Uterus (tissue), 4 donors: ENCODE data around the gene PLPPR5. TPM values are rescaled to one million over a fixed set of nuclear protein-coding genes. Genes with fewer than 3 reads are reported as not detected.

Experiments
- DNase-seq, 2 donors: peaks; one replicate each; pipeline ENCODE4 v3.0.0-alpha.2; 2019 to 2020
- H3K27ac ChIP-seq, 2 donors: fragments of 200-600 bp; sonication (generic); 1 replicate in 1 of 2; 2 replicates in 1 of 2; pipeline ENCODE4 v1.5.1; 2016 to 2018
- H3K27me3 ChIP-seq, 2 donors: fragments of 200-600 bp; sonication (generic); one replicate each; pipeline ENCODE4 v1.5.1; 2018 to 2019; ENCODE audit warnings: control low read depth in 1 of 2
- H3K36me3 ChIP-seq, 2 donors: fragments of 200-600 bp; sonication (generic); one replicate each; pipeline ENCODE4 v1.5.1; 2019; ENCODE audit warnings: control low read depth in 1 of 2
- H3K4me1 ChIP-seq, 2 donors: fragments of 200-600 bp; sonication (generic); one replicate each; pipeline ENCODE4 v1.5.1; 2018 to 2019; ENCODE audit warnings: control low read depth in 1 of 2
- H3K4me3 ChIP-seq, 2 donors: fragments of 200-600 bp; sonication (generic); 1 replicate in 1 of 2; 2 replicates in 1 of 2; pipeline ENCODE4 v1.5.1; 2018 to 2019; ENCODE audit warnings: mild to moderate bottlenecking in 1 of 2
- H3K9me3 ChIP-seq, 2 donors: fragments of 200-600 bp; sonication (generic); one replicate each; pipeline ENCODE4 v1.5.1; 2019; ENCODE audit warnings: control low read depth in 1 of 2
- POLR2A ChIP-seq, 2 donors: fragments of 450-650 bp; IDR thresholded peaks; one replicate each; pipeline ENCODE4 v1.6.1; 2016; ENCODE audit warnings: antibody characterized with exemption in 2 of 2, mild to moderate bottlenecking in 1 of 2, moderate library complexity in 1 of 2
- intact Hi-C: fragments of 100-400 bp; cut with DNase I; formaldehyde crosslinking; loops from one replicate; pipeline ENCODE4 v1.15.1; 2023; ENCODE audit warnings: low total_unique reads
- total RNA-seq, 4 donors: library from RNA; depleted of rRNA in 3 of 4; stranded (reverse); fragments of >200 nt in 3 of 4; gene quantifications; one replicate each; pipeline versions ENCODE4 v1.1.0 to v1.2.4, GENCODE V29; 2014 to 2023
- TF ChIP-seq, protein P1 (sequence below), 4 experiments: fragments of 200-600 bp in 2 of 4; fragments of 450-650 bp in 2 of 4; sonication (generic) in 2 of 4; IDR thresholded peaks; one replicate each; pipeline ENCODE4 v1.5.1; 2016 to 2019; ENCODE audit warnings: antibody characterized with exemption in 4 of 4, mild to moderate bottlenecking in 2 of 4, moderate library complexity in 1 of 4
- donor health status: DM: yes; HTN: yes; CAD: no.

The PLPPR5 gene
- total RNA-seq, 4 donors from 2014 or later, result 0.76 TPM; not detected in 3

DNA sequence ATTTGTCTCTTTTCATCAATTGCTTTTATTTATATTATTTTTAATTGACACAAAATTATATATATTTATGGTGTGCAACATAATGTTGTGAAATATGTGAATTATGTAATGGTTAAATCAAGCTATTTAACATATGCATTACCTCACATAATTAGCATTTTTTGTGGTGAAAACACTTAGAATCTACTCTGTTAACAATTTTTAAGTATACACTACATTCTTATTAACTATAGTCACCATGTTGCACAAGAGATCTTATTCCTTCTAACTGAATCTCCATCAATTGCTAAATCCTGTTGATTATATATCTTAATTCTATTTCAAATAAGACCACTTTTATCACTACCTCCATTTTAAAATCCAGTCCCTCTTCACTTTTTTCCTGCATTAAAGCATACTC lies 42.5 kb downstream of the PLPPR5 start:
- Histone ChIP-seq H3K27ac (no peak overlapping the region), H3K4me3 (no peak overlapping the region), H3K27me3 (no peaks in the 10 kb centered on the region), H3K9me3 (no peaks in the 10 kb centered on the region), H3K36me3 (no peaks in the 10 kb centered on the region), H3K4me1 (no peaks in the 10 kb centered on the region)
- no peak for DNase-seq
- intact Hi-C loops, result no loop called here
- no peak for TF ChIP-seq POLR2A (IDR thresholded peaks at IDR 0.05)
- TF ChIP-seq, protein P1, sequence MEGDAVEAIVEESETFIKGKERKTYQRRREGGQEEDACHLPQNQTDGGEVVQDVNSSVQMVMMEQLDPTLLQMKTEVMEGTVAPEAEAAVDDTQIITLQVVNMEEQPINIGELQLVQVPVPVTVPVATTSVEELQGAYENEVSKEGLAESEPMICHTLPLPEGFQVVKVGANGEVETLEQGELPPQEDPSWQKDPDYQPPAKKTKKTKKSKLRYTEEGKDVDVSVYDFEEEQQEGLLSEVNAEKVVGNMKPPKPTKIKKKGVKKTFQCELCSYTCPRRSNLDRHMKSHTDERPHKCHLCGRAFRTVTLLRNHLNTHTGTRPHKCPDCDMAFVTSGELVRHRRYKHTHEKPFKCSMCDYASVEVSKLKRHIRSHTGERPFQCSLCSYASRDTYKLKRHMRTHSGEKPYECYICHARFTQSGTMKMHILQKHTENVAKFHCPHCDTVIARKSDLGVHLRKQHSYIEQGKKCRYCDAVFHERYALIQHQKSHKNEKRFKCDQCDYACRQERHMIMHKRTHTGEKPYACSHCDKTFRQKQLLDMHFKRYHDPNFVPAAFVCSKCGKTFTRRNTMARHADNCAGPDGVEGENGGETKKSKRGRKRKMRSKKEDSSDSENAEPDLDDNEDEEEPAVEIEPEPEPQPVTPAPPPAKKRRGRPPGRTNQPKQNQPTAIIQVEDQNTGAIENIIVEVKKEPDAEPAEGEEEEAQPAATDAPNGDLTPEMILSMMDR (IDR thresholded peaks at IDR 0.05), result no peak

DNA sequence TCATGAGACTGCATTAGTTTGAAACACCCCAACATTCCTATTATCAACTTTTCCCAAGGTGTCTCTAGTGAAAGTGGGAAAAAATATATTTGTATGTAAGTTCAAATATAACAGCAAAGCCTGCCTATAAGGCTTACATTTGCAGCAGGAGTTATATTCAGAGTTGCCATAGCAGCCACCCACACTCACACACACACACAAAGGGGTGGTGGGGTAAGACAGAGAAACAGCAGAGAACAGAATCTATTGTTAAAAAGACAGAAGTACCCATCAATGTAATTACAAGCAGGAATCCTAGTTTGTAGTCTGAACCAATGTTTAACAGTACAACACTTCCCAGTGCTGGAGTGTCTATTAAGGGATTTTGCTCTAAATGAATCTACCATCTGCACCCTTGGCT lies 55.0 kb downstream of the PLPPR5 start:
- Histone ChIP-seq H3K9me3 (no peaks in the 10 kb centered on the region), H3K36me3 (no peaks in the 10 kb centered on the region), H3K27ac (no peak overlapping the region), H3K4me3 (no peak overlapping the region), H3K27me3 (no peaks in the 10 kb centered on the region), H3K4me1 (no peaks in the 10 kb centered on the region)
- TF ChIP-seq, protein P1 (IDR thresholded peaks at IDR 0.05), result no peak
- no peak for TF ChIP-seq POLR2A (IDR thresholded peaks at IDR 0.05)
- no peak for DNase-seq
- intact Hi-C loops, result no loop called here

DNA sequence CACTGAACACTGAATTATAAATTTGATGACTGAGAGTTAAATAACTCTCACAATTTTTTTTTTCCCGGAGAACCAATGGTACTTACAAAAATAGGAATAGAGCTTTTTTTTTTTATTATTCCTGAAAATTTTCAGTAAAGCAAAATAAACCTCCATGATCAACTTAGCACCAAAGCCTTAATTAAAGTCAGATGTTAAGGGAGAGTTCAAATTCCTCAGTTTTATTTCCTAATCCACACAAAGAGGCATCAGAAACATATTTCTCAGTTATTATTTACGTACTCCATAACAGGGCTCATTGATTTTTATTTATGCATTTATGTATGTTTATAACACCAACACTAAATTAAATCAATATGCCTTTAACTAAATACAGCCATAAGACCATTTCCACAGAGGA lies 55.5 kb downstream of the PLPPR5 start:
- no peak for DNase-seq
- Histone ChIP-seq H3K4me3 (no peak overlapping the region), H3K9me3 (no peaks in the 10 kb centered on the region), H3K36me3 (no peaks in the 10 kb centered on the region), H3K4me1 (no peaks in the 10 kb centered on the region), H3K27me3 (no peaks in the 10 kb centered on the region), H3K27ac (no peak overlapping the region)
- intact Hi-C loops, result no loop called here
- TF ChIP-seq POLR2A (IDR thresholded peaks at IDR 0.05), result no peak
- TF ChIP-seq, protein P1 (IDR thresholded peaks at IDR 0.05), result no peak

DNA sequence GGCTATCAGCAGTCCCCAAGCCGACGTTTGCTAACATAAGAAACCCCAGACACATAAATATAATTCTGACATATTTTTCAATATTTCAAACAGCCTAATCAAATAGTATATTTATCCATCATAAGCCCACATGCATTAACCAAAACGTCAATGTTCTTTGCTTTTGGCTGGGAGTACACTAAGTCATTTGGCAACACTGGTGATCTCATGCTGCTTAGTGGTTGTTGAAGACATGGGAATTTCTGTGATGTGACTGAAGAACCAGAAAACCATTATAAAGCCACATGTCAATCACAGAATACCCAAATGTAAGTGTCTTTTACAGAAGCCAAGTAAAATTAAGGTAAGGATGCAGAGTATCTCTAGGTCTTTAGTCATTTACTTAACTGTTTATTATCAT lies 57.6 kb downstream of the PLPPR5 start:
- Histone ChIP-seq H3K27ac (no peak overlapping the region), H3K27me3 (no peaks in the 10 kb centered on the region), H3K36me3 (no peaks in the 10 kb centered on the region), H3K4me1 (no peaks in the 10 kb centered on the region), H3K9me3 (no peaks in the 10 kb centered on the region), H3K4me3 (no peak overlapping the region)
- no peak for DNase-seq
- no peak for TF ChIP-seq POLR2A (IDR thresholded peaks at IDR 0.05)
- TF ChIP-seq, protein P1 (IDR thresholded peaks at IDR 0.05), result no peak
- intact Hi-C loops, result no loop called here

DNA sequence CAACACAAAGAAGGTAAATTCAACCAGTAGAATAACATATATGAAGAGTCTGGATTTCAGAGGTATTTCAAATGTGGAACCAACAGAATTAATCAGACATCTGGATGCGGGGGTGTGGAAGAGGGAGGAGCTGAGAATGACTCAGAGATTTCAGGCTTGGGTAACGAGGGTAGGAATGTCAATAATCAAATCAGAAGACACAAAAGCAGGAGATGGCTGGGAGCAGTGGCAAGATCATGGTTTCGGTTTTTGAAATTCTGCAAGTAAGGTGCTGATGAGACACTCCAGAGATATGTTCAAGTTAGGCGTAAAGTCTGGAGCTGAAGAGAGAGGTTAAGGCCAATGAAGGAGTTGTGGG lies 64.0 kb downstream of the PLPPR5 start:
- no peak overlapping the region for H3K4me3 ChIP-seq
- DNase-seq, result no peak
- no peaks in the 10 kb centered on the region for H3K27me3 ChIP-seq
- intact Hi-C loops, result no loop called here
- no peak overlapping the region for H3K27ac ChIP-seq
- no peaks in the 10 kb centered on the region for H3K4me1 ChIP-seq
- no peaks in the 10 kb centered on the region for H3K9me3 ChIP-seq
- no peaks in the 10 kb centered on the region for H3K36me3 ChIP-seq
- TF ChIP-seq, protein P1 (IDR thresholded peaks at IDR 0.05), result no peak
- no peak for TF ChIP-seq POLR2A (IDR thresholded peaks at IDR 0.05)
